Tibial artery (tissue), 4 donors: ENCODE results near the gene LRRC56.

Source experiments
- DNase-seq, 2 donors: peaks; one replicate each; pipeline ENCODE4 v3.0.0-alpha.2; 2019
- H3K27ac ChIP-seq, 2 donors: fragments of 200-600 bp; sonication (generic) in 1 of 2; 1 replicate in 1 of 2; 2 replicates in 1 of 2; pipeline ENCODE4 v1.5.1; 2018 to 2019; ENCODE audit warnings: mild to moderate bottlenecking in 1 of 2
- H3K27me3 ChIP-seq, 2 donors: fragments of 200-600 bp; sonication (generic) in 1 of 2; one replicate each; pipeline versions ENCODE4 v1.5.1 to v1.6.0; 2016 to 2019
- H3K36me3 ChIP-seq, 3 donors: fragments of 200-600 bp; sonication (generic) in 2 of 3; one replicate each; pipeline ENCODE4 v1.5.1; 2016 to 2019; ENCODE audit warnings: mild to moderate bottlenecking in 2 of 3
- H3K4me1 ChIP-seq, 4 donors: fragments of 200-600 bp; sonication (generic) in 2 of 4; 1 replicate in 3 of 4; 2 replicates in 1 of 4; pipeline ENCODE4 v1.5.1; 2016 to 2019
- H3K4me3 ChIP-seq, 2 donors: fragments of 200-600 bp; sonication (generic) in 1 of 2; 1 replicate in 1 of 2; 2 replicates in 1 of 2; pipeline ENCODE4 v1.5.1; 2018 to 2019; ENCODE audit warnings: mild to moderate bottlenecking in 2 of 2
- H3K9me3 ChIP-seq, 3 donors: fragments of 200-600 bp; sonication (generic) in 1 of 3; one replicate each; pipeline ENCODE4 v1.5.1; 2016 to 2019
- CTCF ChIP-seq, 2 experiments: fragments of 200-600 bp in 1 of 2; fragments of 450-650 bp in 1 of 2; IDR thresholded peaks; one replicate each; pipeline ENCODE4 v1.5.1; 2017 to 2019; ENCODE audit warnings: antibody characterized with exemption in 2 of 2, mild to moderate bottlenecking in 1 of 2, moderate library complexity in 1 of 2
- intact Hi-C: fragments of 100-400 bp; cut with DNase I; formaldehyde crosslinking; loops from one replicate; pipeline ENCODE4 v1.15.0; 2023; ENCODE audit warnings: low total_unique reads

Gene LRRC56

GRCh38 chr11:576811-577610 is 39.7 kb downstream of the LRRC56 start:
- Histone ChIP-seq H3K4me3 (peak overlapping the region; percentile 78 to 89), H3K9me3 (no peaks in the 10 kb centered on the region), H3K36me3 (peaks cover 4 to 8% (median 7%) of the 10 kb centered on the region in 3 donors), H3K27ac (peak overlapping the region; percentile 83 to 87), H3K27me3 (no peaks in the 10 kb centered on the region), H3K4me1 (peaks cover 0 to 53% (median 44%) of the 10 kb centered on the region in 4 donors)
- intact Hi-C loops: loop anchor here (5.0 to 10.0 kb wide), 2 partner anchors 35 to 228 kb away; partner anchors contain the start of genes PIDD1 and RPLP2
- no peak for TF ChIP-seq CTCF (IDR thresholded peaks at IDR 0.05)
- no peak for DNase-seq

- no peak for DNase-seq
- Histone ChIP-seq H3K27ac (peak overlapping the region in 1 of 2 donors; percentile 83), H3K9me3 (no peaks in the 10 kb centered on the region), H3K4me1 (peaks cover 0 to 53% (median 44%) of the 10 kb centered on the region in 4 donors), H3K27me3 (no peaks in the 10 kb centered on the region), H3K4me3 (peak overlapping the region; percentile 78 to 89), H3K36me3 (peaks cover 10 to 13% (median 12%) of the 10 kb centered on the region in 3 donors)
- TF ChIP-seq CTCF (IDR thresholded peaks at IDR 0.05): no peak
- intact Hi-C loops: loop anchor here (5.0 to 10.0 kb wide), 2 partner anchors 35 to 227 kb away; partner anchors contain the start of genes PIDD1 and RPLP2
Observed at GRCh38 chr11:577611-577894, 40.2 kb downstream of the LRRC56 start.

GRCh38 chr11:578276-579035 is 41.1 kb downstream of the LRRC56 start:
- Histone ChIP-seq H3K27me3 (no peaks in the 10 kb centered on the region), H3K36me3 (peaks cover 19 to 22% (median 21%) of the 10 kb centered on the region in 3 donors), H3K4me1 (peaks cover 0 to 53% (median 44%) of the 10 kb centered on the region in 4 donors), H3K4me3 (peak overlapping the region in 1 of 2 donors; percentile 89), H3K27ac (no peak overlapping the region), H3K9me3 (no peaks in the 10 kb centered on the region)
- DNase-seq: no peak
- TF ChIP-seq CTCF (IDR thresholded peaks at IDR 0.05): no peak
- intact Hi-C loops: loop anchor here (5.0 to 10.0 kb wide), 2 partner anchors 34 to 226 kb away; partner anchors contain the start of genes PIDD1 and RPLP2

- peaks cover 34 to 37% (median 37%) of the 10 kb centered on the region in 3 donors for H3K36me3 ChIP-seq
- H3K4me1 ChIP-seq: peaks cover 0 to 51% (median 41%) of the 10 kb centered on the region in 4 donors
Observed at GRCh38 chr11:579830-580601, 42.7 kb downstream of the LRRC56 start.

More at GRCh38 chr11:579830-580601, 42.7 kb downstream of the LRRC56 start:
- H3K27ac ChIP-seq: no peak overlapping the region
- H3K9me3 ChIP-seq: no peaks in the 10 kb centered on the region
- TF ChIP-seq CTCF (IDR thresholded peaks at IDR 0.05): no peak
- no peak overlapping the region for H3K4me3 ChIP-seq
- H3K27me3 ChIP-seq: no peaks in the 10 kb centered on the region
- intact Hi-C loops: loop anchor here (5.0 to 10.0 kb wide), 2 partner anchors 32 to 225 kb away; partner anchors contain the start of genes PIDD1 and RPLP2
- DNase-seq: no peak
